DMS114 treated with DMSO at 0.1 percent for 48 hours (cell line): ENCODE results near the gene SPOCK1.

ENCODE experiments used
- DNase-seq: peaks from one replicate; lab custom pipeline; 2025; ENCODE audit not compliant: unreplicated experiment; lab: John Stamatoyannopoulos, UW

The SPOCK1 gene

GRCh38 chr5:137367951-137368350 lies 131.2 kb downstream of the SPOCK1 start:
- DNase-seq = no peak

- DNase-seq = no peak
Observed at GRCh38 chr5:137366526-137366925, 132.6 kb downstream of the SPOCK1 start.

GRCh38 chr5:137365126-137365865 lies 133.8 kb downstream of the SPOCK1 start:
- no peak for DNase-seq

GRCh38 chr5:137361280-137361679 lies 137.8 kb downstream of the SPOCK1 start:
- DNase-seq = no peak

GRCh38 chr5:137360607-137361006 lies 138.5 kb downstream of the SPOCK1 start:
- DNase-seq = no peak

- DNase-seq = no peak
Observed at GRCh38 chr5:137359941-137360340, 139.2 kb downstream of the SPOCK1 start.

GRCh38 chr5:137357436-137357835 lies 141.7 kb downstream of the SPOCK1 start:
- DNase-seq = no peak

- DNase-seq = no peak
Observed at GRCh38 chr5:137356127-137356526, 143.0 kb downstream of the SPOCK1 start.

- DNase-seq = no peak
Observed at GRCh38 chr5:137355708-137356107, 143.4 kb downstream of the SPOCK1 start.

- no peak for DNase-seq
Observed at GRCh38 chr5:137352095-137352494, 147.0 kb downstream of the SPOCK1 start.

- DNase-seq = no peak
Observed at GRCh38 chr5:137350791-137351190, 148.3 kb downstream of the SPOCK1 start.

- DNase-seq = no peak
Observed at GRCh38 chr5:137348759-137349158, 150.4 kb downstream of the SPOCK1 start.

GRCh38 chr5:137347865-137348264 lies 151.3 kb downstream of the SPOCK1 start:
- DNase-seq = no peak

GRCh38 chr5:137346281-137346680 lies 152.8 kb downstream of the SPOCK1 start:
- no peak for DNase-seq

GRCh38 chr5:137345396-137345795 lies 153.7 kb downstream of the SPOCK1 start:
- DNase-seq = no peak

- DNase-seq = peak; percentile 31
Observed at GRCh38 chr5:137344723-137345322, 154.3 kb downstream of the SPOCK1 start.

- no peak for DNase-seq
Observed at GRCh38 chr5:137344021-137344420, 155.1 kb downstream of the SPOCK1 start.

- DNase-seq = no peak
Observed at GRCh38 chr5:137342764-137343163, 156.4 kb downstream of the SPOCK1 start.

GRCh38 chr5:137341831-137342230 lies 157.3 kb downstream of the SPOCK1 start:
- no peak for DNase-seq

- DNase-seq = no peak
Observed at GRCh38 chr5:137340881-137341280, 158.2 kb downstream of the SPOCK1 start.

- DNase-seq = no peak
Observed at GRCh38 chr5:137336565-137337120, 162.5 kb downstream of the SPOCK1 start.

GRCh38 chr5:137336161-137336560 lies 163.0 kb downstream of the SPOCK1 start:
- no peak for DNase-seq
